NCI-H345 (cell line): ENCODE results near the gene PAM.

ENCODE experiments used
- DNase-seq: peaks from one replicate; lab custom pipeline; 2025; lab: John Stamatoyannopoulos, UW

PAM gene

GRCh38 chr5:102860035-102860434 is 104.9 kb downstream of the PAM start:
- DNase-seq, result no peak

DNA sequence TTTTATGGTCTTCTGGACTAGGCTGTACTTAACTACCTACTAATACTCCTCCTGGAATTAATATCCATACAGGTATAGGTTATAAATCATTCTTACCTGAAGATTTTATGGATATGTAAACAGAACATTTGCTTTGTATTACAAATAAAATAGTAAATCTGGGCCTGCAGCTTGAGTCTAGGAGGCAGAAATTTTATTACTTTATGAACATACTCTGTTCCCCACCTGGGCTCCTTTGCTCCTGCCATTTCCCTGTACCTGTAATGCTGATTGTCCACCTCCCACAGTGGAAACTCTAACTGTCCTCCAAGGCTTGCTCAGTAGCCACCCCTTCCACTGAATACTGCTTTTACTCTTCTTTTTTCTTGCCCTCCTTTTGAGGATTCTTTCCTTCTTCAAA is 108.0 kb downstream of the PAM start:
- DNase-seq, result peak; percentile 6

DNA sequence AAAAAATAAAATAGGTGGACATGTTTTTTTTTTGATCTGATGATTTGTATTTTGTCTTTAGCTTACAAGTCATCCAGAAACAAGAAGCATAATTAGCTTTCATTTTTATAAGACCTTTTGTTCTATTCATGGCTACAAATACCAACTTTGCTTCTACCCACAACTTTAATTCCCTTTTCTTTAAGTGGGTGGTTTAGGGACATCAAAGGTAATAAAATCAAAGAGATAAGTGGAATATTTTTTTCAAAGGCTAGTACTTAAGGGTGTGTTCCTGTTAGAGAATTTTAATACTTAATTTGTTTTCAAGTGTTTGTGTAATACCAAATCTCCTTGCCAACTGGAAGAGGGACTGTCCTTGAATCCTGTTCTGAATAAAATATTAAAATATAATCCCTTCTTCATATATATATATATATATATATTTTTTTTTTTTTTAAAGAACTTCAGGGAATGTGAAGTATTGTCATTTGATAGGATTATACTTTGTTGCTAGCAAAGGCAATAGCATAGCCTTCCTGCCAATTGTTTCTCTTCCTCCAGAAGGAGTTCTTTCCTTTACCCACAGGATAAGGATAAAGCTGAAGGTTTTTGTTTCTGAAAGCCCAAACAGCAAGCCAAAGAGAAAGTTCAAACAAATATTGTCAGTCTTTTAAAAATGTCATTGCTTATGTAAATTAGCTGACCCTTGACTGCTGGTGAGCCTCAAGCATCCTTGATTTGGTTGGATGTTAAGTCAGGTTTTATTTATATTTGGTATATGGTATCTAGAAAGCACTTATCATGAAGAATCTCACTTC is 108.9 kb downstream of the PAM start:
- no peak for DNase-seq

GRCh38 chr5:102865171-102865509 is 110.0 kb downstream of the PAM start:
- no peak for DNase-seq

- peak; percentile 67 for DNase-seq
These were observed 110.6 kb downstream of the PAM start for GRCh38 chr5:102865510-102866236.

- DNase-seq, result no peak
These were observed 111.1 kb downstream of the PAM start for GRCh38 chr5:102866237-102866600.

DNA sequence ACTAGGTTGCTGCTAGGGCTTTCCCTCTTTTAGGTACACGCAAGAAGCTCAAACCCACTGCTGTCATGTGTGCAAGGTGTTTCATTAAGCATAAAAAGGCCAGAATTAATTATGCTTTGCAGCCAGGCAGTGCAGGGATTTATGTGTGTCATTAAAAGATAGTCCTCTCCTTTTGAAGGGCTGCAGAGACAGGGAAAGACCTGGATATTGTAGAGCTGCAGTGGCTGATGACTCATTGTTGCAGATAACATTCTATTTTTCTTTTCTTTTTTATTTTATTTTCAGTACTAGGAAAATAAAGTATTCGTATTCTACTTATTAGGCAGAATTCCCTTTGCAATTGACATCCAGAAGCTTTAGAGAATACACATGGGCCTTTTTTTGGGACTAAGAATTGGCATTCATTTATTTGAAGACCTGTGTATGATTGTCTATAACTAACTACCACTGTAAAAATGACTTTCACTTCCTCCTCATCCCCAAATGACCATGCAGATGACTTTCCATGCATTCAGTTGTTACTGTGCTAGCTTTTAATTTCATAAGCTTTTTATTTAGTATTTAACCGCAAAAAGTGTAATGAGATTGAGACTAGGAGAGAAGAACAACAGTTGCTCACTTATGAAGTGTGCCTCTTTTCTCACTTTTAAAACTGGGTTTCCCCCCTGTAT is 113.0 kb downstream of the PAM start:
- no peak for DNase-seq

DNA sequence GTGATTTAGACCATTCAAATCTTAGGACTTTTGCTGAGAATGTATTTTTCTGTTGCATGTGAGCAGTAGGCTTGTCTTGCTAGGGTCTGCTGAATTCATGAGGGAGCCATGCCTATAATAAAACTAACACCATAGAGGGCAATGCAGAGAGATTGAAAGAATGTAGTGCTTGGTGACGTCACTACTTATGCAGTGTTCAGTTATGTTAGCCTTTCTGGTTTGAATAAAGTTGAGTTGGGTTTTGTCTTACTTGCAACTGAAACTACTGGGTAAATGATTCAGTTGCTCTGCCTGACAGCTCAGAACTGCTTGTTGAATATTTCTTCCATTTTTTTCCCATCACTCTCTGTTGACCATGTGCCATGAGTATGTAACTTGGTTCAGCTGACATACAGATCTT is 114.1 kb downstream of the PAM start:
- DNase-seq, result no peak

GRCh38 chr5:102873379-102873932 is 118.4 kb downstream of the PAM start:
- no peak for DNase-seq

- DNase-seq, result no peak
These were observed 118.9 kb downstream of the PAM start for GRCh38 chr5:102874054-102874453.

GRCh38 chr5:102875721-102876123 is 120.6 kb downstream of the PAM start:
- DNase-seq, result no peak

DNA sequence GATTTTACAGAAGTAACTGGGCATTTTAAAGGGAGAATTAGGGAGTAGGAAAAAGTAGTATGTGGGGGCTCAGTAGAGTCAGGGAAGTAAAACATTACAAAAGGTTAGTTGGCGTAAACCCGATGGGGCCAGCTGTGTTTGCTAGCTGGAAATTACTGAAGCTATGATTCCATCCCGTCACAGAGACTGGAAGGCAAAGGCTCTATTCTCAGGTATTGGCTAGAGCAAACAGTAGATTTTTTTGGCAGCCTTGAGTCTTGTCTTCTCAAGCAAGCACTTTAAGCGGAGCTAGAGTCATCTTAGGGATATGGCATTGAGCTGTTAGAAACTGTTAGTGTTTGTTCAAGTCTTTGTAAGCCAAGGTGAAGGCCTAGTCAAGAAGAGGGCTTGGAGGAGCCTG is 121.5 kb downstream of the PAM start:
- no peak for DNase-seq

GRCh38 chr5:102879741-102880140 is 124.6 kb downstream of the PAM start:
- DNase-seq, result no peak

GRCh38 chr5:102886586-102886985 is 131.5 kb downstream of the PAM start:
- DNase-seq, result no peak

- DNase-seq, result no peak
These were observed 133.4 kb downstream of the PAM start for GRCh38 chr5:102888483-102888882.

- no peak for DNase-seq
These were observed 133.9 kb downstream of the PAM start for GRCh38 chr5:102889033-102889432.

DNA sequence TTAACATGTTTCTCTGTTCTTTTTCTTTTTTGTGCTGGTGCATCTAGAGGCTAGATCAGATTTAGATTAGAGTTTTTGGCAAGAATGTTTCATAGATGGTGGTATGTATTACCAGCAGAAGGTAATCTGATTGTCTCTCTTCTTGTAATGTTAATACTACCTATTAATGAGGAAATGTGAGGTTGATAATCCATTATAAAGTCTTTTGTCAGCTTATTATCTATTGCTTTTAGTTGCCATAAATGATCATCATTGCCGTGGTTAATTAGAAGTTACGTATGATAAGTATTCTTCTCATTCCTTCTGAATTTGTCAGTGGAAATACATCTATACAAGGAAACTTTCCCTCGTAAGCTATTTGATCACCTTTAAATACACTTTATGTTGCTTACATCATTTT is 135.0 kb downstream of the PAM start:
- DNase-seq, result no peak

GRCh38 chr5:102891175-102891574 is 136.1 kb downstream of the PAM start:
- no peak for DNase-seq

DNA sequence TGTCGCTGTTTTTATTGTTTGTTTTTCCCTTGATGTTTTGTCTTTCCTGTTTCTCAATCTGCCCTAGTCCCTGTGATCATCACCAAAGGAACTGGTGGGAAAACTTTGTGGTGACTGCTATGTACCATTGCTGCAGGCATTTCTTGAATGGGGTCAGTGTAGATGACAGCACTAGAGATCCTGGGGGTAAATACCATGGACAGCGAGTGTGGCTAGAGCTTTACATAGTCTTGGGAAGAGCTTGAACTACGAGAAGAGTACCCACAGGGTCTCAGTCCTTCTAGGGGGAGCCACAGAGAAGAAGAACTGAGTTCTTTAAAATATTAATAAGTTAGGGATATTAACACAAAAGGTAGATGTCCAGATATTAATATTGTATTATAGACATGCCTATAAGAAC is 138.8 kb downstream of the PAM start:
- DNase-seq, result no peak

- no peak for DNase-seq
These were observed 140.1 kb downstream of the PAM start for GRCh38 chr5:102895234-102895633.

DNA sequence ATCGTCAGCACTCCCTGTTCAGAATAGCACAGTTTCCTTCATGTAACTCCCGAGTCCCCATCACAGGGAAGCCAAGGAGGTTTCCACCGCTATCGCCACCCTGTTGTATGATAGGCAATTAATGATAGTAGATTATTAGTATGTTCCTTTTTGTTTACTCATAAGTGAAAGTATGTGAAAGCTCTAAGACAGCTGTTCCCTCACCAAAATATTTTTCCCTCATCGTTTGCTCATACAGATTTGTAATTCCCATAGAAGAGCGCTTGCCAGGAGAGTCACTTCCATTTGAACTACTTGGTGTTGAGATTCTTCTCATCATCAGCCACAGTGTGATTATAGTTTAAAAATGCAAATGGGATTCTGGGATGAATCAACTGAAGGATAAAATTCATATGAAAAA is 140.9 kb downstream of the PAM start:
- DNase-seq, result no peak

DNA sequence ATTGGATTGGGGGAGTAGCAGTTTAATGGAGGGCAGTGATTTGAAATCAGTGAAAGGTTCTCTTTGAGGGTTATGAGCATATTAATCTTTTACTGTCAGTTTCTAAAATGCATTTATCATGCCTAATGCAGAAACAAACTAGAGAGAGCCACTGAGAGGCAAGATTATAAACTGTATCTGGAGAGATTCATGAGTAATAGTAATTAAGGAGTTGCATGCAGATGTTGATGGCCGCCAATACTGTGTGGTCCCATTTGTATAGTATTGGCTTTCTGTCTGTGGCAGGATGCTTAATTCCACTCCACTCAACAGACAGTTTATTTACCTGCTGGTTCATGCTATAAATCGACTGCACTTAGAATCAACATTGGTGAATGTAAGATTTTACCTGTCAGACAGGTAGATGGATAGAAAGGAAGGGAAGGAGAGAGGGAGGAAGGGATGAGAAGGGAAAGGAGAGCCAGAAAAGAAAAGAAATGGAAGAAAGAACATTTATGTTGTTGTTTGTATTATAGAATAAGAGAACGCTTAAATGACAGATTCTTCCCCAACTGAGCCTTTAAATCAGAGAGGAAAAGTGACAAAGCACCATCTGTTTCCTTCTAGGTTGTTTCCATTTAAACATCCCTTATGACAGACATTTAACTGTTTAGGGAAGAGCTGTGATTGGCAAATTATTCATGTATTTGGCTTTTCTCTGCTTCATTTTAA is 146.5 kb downstream of the PAM start:
- DNase-seq, result no peak

GRCh38 chr5:102902135-102902448 is 147.0 kb downstream of the PAM start:
- DNase-seq, result no peak
